ENCODE measurements around the gene CCDC178.

CCDC178 gene

GRCh38 chr18:33466822-33467221 is 26.3 kb upstream of the CCDC178 start:
- no peak overlapping the region for H3K4me3 ChIP-seq (ENCODE audit: low read depth, low read length)
- TF ChIP-seq, protein P1, sequence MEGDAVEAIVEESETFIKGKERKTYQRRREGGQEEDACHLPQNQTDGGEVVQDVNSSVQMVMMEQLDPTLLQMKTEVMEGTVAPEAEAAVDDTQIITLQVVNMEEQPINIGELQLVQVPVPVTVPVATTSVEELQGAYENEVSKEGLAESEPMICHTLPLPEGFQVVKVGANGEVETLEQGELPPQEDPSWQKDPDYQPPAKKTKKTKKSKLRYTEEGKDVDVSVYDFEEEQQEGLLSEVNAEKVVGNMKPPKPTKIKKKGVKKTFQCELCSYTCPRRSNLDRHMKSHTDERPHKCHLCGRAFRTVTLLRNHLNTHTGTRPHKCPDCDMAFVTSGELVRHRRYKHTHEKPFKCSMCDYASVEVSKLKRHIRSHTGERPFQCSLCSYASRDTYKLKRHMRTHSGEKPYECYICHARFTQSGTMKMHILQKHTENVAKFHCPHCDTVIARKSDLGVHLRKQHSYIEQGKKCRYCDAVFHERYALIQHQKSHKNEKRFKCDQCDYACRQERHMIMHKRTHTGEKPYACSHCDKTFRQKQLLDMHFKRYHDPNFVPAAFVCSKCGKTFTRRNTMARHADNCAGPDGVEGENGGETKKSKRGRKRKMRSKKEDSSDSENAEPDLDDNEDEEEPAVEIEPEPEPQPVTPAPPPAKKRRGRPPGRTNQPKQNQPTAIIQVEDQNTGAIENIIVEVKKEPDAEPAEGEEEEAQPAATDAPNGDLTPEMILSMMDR (IDR thresholded peaks at IDR 0.05; ENCODE audit: low read depth, low read length), result no peak

GRCh38 chr18:33460681-33461080 is 20.2 kb upstream of the CCDC178 start:
- TF ChIP-seq, protein P1 (IDR thresholded peaks at IDR 0.05; ENCODE audit: low read depth, low read length), result no peak

DNA sequence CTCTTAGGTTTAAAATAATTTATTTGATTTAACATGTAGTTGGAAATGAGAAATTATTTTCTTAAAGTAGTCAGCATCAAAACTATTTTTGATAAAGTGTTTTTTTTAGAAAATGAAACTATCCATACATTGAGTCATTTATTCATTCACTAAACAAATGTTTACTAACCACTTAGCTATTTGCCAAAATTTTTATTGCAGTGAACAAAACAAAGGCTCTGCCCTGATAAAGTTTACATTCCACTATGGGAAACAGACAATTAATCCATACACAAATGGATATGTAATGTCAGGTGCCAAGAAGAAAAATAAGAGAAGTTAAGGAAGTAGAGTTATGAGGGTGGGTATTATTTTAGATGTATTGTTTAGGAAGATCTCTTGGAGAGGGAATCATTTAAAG is 19.1 kb upstream of the CCDC178 start:
- no peak overlapping the region for H3K4me3 ChIP-seq (ENCODE audit: low read depth, low read length)
- TF ChIP-seq, protein P1 (IDR thresholded peaks at IDR 0.05; ENCODE audit: low read depth, low read length), result no peak

More at GRCh38 chr18:33460681-33461080, 20.2 kb upstream of the CCDC178 start:
- no peak overlapping the region for H3K4me3 ChIP-seq (ENCODE audit: low read depth, low read length)

- TF ChIP-seq, protein P1 (IDR thresholded peaks at IDR 0.05; ENCODE audit: low read depth, low read length), result no peak
Measured at GRCh38 chr18:33446604-33447003, 6.1 kb upstream of the CCDC178 start.

GRCh38 chr18:33444709-33445108 is 4.2 kb upstream of the CCDC178 start:
- TF ChIP-seq, protein P1 (IDR thresholded peaks at IDR 0.05; ENCODE audit: low read depth, low read length), result no peak
- no peak overlapping the region for H3K4me3 ChIP-seq (ENCODE audit: low read depth, low read length)

More at GRCh38 chr18:33446604-33447003, 6.1 kb upstream of the CCDC178 start:
- no peak overlapping the region for H3K4me3 ChIP-seq (ENCODE audit: low read depth, low read length)

GRCh38 chr18:33432857-33433256 is 7.7 kb downstream of the CCDC178 start:
- H3K4me3 ChIP-seq (ENCODE audit: low read depth, low read length), result no peak overlapping the region
- TF ChIP-seq, protein P1 (IDR thresholded peaks at IDR 0.05; ENCODE audit: low read depth, low read length), result no peak

DNA sequence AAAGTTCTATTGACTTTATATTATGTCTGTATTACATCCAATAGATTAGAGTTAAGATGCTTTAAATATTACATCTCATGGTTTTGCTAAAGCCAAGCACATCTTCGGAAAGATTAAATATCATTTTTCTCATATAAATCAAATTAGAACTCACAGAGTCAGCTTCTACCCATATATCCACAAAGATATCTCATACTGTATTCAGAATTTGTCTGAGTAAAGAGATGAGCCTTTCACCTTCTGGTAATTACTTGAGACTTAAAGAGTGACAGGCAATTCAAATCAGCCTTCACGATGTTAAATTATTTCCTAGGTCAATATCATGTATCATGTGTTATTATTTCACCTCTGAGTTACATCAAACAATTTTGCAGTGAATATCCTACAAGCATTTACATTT is 13.0 kb downstream of the CCDC178 start:
- H3K4me3 ChIP-seq (ENCODE audit: low read depth, low read length), result no peak overlapping the region
- TF ChIP-seq, protein P1 (IDR thresholded peaks at IDR 0.05; ENCODE audit: low read depth, low read length), result no peak

Data from WI38 (cell line).